Panc1 (cell line): Measurements from ENCODE around the gene MPL. TPM values are rescaled to one million over a fixed set of nuclear protein-coding genes. Genes with fewer than 3 reads are reported as not detected.

ENCODE experiments used
- ATAC-seq: fragments of 200-7000 bp; cut with Tn5 transposase; 2 replicates; pipeline ENCODE4 v1.9.1; 2020; ENCODE audit warnings: mild to moderate bottlenecking, moderate library complexity
- BruUV-seq: library from RNA; stranded (reverse); fragments of 400-500 nt; replicated peaks from 2 replicates; lab custom pipeline; 2021; lab: Mats Ljungman, UMichigan
- CTCF ChIA-PET: fragments of 300-600 bp; sonication (Branson Sonifier 250); formaldehyde crosslinking; loops from one replicate; lab custom pipeline; 2022; ENCODE audit warnings: antibody characterized with exemption; lab: Charles Lee
- POLR2A ChIA-PET: fragments of 300-600 bp; sonication (Branson Sonifier 250); formaldehyde crosslinking; loops from one replicate; lab custom pipeline; 2022; ENCODE audit warnings: antibody characterized with exemption; lab: Charles Lee
- DNase-seq: peaks from one replicate; pipeline ENCODE4 v3.0.0-alpha.2; 2010; ENCODE audit warnings: low read depth, low spot score
- H3K27ac ChIP-seq: 2 replicates; pipeline ENCODE4 v1.5.1; 2011; ENCODE audit warnings: mild to moderate bottlenecking, low read length, inconsistent platforms
- H3K27me3 ChIP-seq: fragments of 200-500 bp; sonication (Bioruptor generic); 2 replicates; pipeline ENCODE4 v1.6.0; 2014; ENCODE audit warnings: low read length, inconsistent platforms; ENCODE audit not compliant: control insufficient read depth, insufficient read depth
- H3K36me3 ChIP-seq: fragments of 200-500 bp; sonication (Bioruptor generic); 2 replicates; pipeline ENCODE4 v1.5.1; 2014; ENCODE audit warnings: inconsistent platforms, mild to moderate bottlenecking, low read length, moderate library complexity; ENCODE audit not compliant: control insufficient read depth, insufficient read depth
- H3K4me1 ChIP-seq: 2 replicates; pipeline ENCODE4 v1.5.1; 2011; ENCODE audit warnings: inconsistent platforms, mild to moderate bottlenecking, low read length, moderate library complexity; ENCODE audit not compliant: control insufficient read depth, insufficient read depth
- H3K4me3 ChIP-seq, 2 experiments: 2 replicates each; pipeline ENCODE4 v1.5.1; 2011 to 2012; ENCODE audit warnings: low read depth in 2 of 2, low read length in 2 of 2, mild to moderate bottlenecking in 2 of 2, inconsistent platforms in 1 of 2, moderate library complexity in 1 of 2
- H3K9me3 ChIP-seq: fragments of 200-500 bp; sonication (Bioruptor generic); 2 replicates; pipeline ENCODE4 v1.5.1; 2014; ENCODE audit warnings: low read depth, mild to moderate bottlenecking, inconsistent platforms, low read length, moderate library complexity; ENCODE audit not compliant: control insufficient read depth, insufficient read depth
- POLR2AphosphoS5 ChIP-seq: IDR thresholded peaks from 2 replicates; pipeline ENCODE4 v1.6.1; 2012; ENCODE audit warnings: mild to moderate bottlenecking, low read depth, low read length, moderate library complexity
- SIN3A ChIP-seq: IDR thresholded peaks from 2 replicates; pipeline ENCODE4 v1.6.1; 2012; ENCODE audit warnings: low read depth, mild to moderate bottlenecking, low read length, moderate library complexity, borderline replicate concordance; ENCODE audit not compliant: insufficient read depth
- TCF7L2 ChIP-seq: IDR thresholded peaks from 2 replicates; pipeline ENCODE4 v1.6.1; 2011; ENCODE audit warnings: mild to moderate bottlenecking, low read depth, low read length, inconsistent platforms
- in situ Hi-C: cut with HindIII; loops from 2 replicates; pipeline ENCODE4 v1.10.0; 2016; ENCODE audit warnings: low sequenced_read_pairs, low pct_unique_long_range_greater_than_20kb
- intact Hi-C: fragments of 100-400 bp; cut with micrococcal nuclease; formaldehyde crosslinking; loops from one replicate; pipeline ENCODE4 v1.10.0; 2022; ENCODE audit not compliant: unreplicated experiment
- total RNA-seq: library from RNA; stranded (reverse); gene quantifications from one replicate; pipeline ENCODE4 v1.2.1, GENCODE V29; 2021; ENCODE audit not compliant: unreplicated experiment
- TF ChIP-seq, protein P1 (sequence below): fragments of 450-650 bp; IDR thresholded peaks from 2 replicates; pipeline ENCODE4 v1.5.1; 2017; ENCODE audit warnings: mild to moderate bottlenecking
- TF ChIP-seq, protein P2 (sequence below), 2 experiments: IDR thresholded peaks; 2 replicates each; pipeline ENCODE4 v1.6.1; 2011 to 2012; ENCODE audit warnings: low read depth in 2 of 2, control low read depth in 1 of 2, low read length in 1 of 2, mild to moderate bottlenecking in 1 of 2, moderate library complexity in 1 of 2; ENCODE audit not compliant: insufficient read depth in 1 of 2

The MPL gene
- total RNA-seq, 1 experiment from 2014 or later = not detected

DNA sequence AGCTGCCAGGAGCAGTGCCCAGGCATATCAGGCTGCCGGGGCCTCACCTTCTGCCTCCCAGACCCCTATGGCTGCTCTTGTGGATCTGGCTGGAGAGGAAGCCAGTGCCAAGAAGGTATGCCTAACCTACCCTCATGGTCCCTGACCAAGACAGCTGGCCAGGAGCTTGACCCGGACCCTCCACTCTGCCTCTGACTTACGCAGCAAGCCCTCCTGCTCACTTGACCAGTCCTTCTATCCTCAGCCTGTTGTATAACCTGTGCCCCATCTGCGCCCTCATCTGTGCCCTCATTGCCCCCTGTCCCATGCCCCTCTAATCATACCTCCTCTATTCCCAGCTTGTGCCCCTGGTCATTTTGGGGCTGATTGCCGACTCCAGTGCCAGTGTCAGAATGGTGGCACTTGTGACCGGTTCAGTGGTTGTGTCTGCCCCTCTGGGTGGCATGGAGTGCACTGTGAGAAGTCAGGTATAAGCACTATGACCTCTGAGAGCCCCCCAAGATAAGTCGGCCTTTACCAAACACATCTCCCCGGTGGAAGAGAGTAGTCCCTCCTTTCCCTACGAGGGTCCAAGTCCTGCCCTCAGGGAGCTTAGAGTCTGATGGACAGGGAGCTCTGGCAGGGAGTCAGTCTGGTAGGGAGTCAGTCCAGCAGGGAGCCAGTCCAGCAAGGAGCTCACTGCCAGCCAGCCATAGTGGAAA is 30.0 kb upstream of the MPL start:
- Histone ChIP-seq H3K27ac (no peak overlapping the region), H3K4me3 (no peak overlapping the region), H3K36me3 (no peaks in the 10 kb centered on the region), H3K4me1 (no peaks in the 10 kb centered on the region), H3K27me3 (no peaks in the 10 kb centered on the region), H3K9me3 (no peaks in the 10 kb centered on the region)
- no TSS peak for BruUV-seq
- TF ChIP-seq, protein P1, sequence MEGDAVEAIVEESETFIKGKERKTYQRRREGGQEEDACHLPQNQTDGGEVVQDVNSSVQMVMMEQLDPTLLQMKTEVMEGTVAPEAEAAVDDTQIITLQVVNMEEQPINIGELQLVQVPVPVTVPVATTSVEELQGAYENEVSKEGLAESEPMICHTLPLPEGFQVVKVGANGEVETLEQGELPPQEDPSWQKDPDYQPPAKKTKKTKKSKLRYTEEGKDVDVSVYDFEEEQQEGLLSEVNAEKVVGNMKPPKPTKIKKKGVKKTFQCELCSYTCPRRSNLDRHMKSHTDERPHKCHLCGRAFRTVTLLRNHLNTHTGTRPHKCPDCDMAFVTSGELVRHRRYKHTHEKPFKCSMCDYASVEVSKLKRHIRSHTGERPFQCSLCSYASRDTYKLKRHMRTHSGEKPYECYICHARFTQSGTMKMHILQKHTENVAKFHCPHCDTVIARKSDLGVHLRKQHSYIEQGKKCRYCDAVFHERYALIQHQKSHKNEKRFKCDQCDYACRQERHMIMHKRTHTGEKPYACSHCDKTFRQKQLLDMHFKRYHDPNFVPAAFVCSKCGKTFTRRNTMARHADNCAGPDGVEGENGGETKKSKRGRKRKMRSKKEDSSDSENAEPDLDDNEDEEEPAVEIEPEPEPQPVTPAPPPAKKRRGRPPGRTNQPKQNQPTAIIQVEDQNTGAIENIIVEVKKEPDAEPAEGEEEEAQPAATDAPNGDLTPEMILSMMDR = no peak
- no peak for TF ChIP-seq POLR2AphosphoS5
- TF ChIP-seq, protein P2, sequence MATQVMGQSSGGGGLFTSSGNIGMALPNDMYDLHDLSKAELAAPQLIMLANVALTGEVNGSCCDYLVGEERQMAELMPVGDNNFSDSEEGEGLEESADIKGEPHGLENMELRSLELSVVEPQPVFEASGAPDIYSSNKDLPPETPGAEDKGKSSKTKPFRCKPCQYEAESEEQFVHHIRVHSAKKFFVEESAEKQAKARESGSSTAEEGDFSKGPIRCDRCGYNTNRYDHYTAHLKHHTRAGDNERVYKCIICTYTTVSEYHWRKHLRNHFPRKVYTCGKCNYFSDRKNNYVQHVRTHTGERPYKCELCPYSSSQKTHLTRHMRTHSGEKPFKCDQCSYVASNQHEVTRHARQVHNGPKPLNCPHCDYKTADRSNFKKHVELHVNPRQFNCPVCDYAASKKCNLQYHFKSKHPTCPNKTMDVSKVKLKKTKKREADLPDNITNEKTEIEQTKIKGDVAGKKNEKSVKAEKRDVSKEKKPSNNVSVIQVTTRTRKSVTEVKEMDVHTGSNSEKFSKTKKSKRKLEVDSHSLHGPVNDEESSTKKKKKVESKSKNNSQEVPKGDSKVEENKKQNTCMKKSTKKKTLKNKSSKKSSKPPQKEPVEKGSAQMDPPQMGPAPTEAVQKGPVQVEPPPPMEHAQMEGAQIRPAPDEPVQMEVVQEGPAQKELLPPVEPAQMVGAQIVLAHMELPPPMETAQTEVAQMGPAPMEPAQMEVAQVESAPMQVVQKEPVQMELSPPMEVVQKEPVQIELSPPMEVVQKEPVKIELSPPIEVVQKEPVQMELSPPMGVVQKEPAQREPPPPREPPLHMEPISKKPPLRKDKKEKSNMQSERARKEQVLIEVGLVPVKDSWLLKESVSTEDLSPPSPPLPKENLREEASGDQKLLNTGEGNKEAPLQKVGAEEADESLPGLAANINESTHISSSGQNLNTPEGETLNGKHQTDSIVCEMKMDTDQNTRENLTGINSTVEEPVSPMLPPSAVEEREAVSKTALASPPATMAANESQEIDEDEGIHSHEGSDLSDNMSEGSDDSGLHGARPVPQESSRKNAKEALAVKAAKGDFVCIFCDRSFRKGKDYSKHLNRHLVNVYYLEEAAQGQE (IDR thresholded peaks at IDR 0.05; ENCODE audit: insufficient read depth in 1 of 2, low read depth in 2 of 2, low read length in 1 of 2) = no peak
- TF ChIP-seq TCF7L2 = no peak
- no peak for TF ChIP-seq SIN3A
- intact Hi-C loops = no loop called here
- in situ Hi-C loops = no loop called here
- no peak for ATAC-seq
- CTCF ChIA-PET = no interaction called here
- DNase-seq = no peak
- POLR2A ChIA-PET = no interaction called here

DNA sequence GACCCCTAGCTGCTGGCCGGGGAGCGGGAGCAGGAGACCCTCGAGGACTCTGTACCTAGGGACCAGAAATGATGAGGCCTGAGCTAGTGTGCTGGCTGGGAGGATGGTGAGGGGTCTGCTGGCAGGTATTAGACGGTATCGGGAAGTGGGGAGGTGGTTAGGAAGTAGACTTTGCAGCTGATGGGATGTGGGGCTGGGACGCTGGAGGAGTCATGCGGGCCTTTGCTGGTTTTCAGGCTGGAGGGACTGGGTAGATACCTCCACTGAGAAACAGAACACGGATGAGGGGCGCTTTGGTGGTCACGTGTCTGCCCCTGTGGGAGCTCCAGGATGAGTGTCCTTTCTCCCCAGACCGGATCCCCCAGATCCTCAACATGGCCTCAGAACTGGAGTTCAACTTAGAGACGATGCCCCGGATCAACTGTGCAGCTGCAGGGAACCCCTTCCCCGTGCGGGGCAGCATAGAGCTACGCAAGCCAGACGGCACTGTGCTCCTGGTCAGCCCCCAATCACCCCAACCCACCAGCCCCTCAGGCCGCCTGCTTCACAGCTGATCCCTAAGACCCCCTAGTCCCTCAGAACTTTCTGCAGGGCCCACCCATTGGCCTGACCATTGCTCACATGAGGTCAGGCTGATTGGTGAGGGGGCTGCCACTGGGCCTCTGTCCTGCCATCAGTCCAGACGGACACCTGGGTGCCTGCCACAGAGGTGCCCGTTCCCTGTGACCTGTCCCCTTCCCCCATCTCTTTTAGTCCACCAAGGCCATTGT is 28.8 kb upstream of the MPL start:
- Histone ChIP-seq H3K4me3 (no peak overlapping the region), H3K27ac (no peak overlapping the region), H3K9me3 (no peaks in the 10 kb centered on the region), H3K27me3 (no peaks in the 10 kb centered on the region), H3K36me3 (no peaks in the 10 kb centered on the region), H3K4me1 (no peaks in the 10 kb centered on the region)
- DNase-seq (no peak), ATAC-seq (no peak)
- ChIA-PET POLR2A (no interaction called here), CTCF (no interaction called here)
- TF ChIP-seq, protein P2 (IDR thresholded peaks at IDR 0.05; ENCODE audit: insufficient read depth in 1 of 2, low read depth in 2 of 2, low read length in 1 of 2) = no peak
- TF ChIP-seq SIN3A (no peak), TCF7L2 (no peak), POLR2AphosphoS5 (no peak)
- TF ChIP-seq, protein P1 = no peak
- no TSS peak for BruUV-seq
- in situ Hi-C loops = no loop called here
- intact Hi-C loops = no loop called here
